H1 (cell line): ENCODE data around the gene MFAP3L. TPM values are rescaled to one million over a fixed set of nuclear protein-coding genes. Genes with fewer than 3 reads are reported as not detected.

Experiments used
- CTCF ChIA-PET: fragments of 300-600 bp; sonication (Branson Sonifier 250); formaldehyde crosslinking; loops from one replicate; lab custom pipeline; 2021; ENCODE audit not compliant: partially characterized antibody; lab: Charles Lee
- POLR2A ChIA-PET: fragments of 300-600 bp; sonication (Branson Sonifier 250); formaldehyde crosslinking; loops from one replicate; lab custom pipeline; 2021; ENCODE audit warnings: inconsistent platforms; ENCODE audit not compliant: partially characterized antibody; lab: Charles Lee
- DNase-seq, 2 experiments: peaks; one replicate each; pipeline versions ENCODE4 v3.0.0 to v3.0.0-alpha.2; 2010 to 2022; ENCODE audit warnings: low spot score in 2 of 2, low read depth in 1 of 2, mixed read lengths in 1 of 2
- FAIRE-seq: peaks from 2 replicates; lab custom pipeline; 2011; peaks lifted over from hg19 to GRCh38; lab: Jason Lieb, UNC
- H2AFZ ChIP-seq: 2 replicates; pipeline ENCODE4 v1.8.1; 2012; ENCODE audit warnings: low read length, inconsistent platforms
- H2AK5ac ChIP-seq: 2 replicates; pipeline ENCODE4 v1.6.1; 2013; ENCODE audit warnings: low read depth, low read length
- H2BK120ac ChIP-seq: replicated peaks from 2 replicates; pipeline ENCODE3; 2013; ENCODE audit warnings: low read depth, low read length, inconsistent platforms
- H2BK12ac ChIP-seq: 2 replicates; pipeline ENCODE4 v1.6.1; 2013; ENCODE audit warnings: low read depth, low read length
- H2BK15ac ChIP-seq: 2 replicates; pipeline ENCODE4 v1.6.1; 2013; ENCODE audit warnings: low read length
- H2BK20ac ChIP-seq: 2 replicates; pipeline ENCODE4 v1.6.1; 2013; ENCODE audit warnings: low read length
- H2BK5ac ChIP-seq: 2 replicates; pipeline ENCODE4 v1.6.1; 2013; ENCODE audit warnings: low read depth, low read length
- H3K14ac ChIP-seq: 2 replicates; pipeline ENCODE4 v1.6.1; 2013; ENCODE audit warnings: inconsistent platforms; ENCODE audit not compliant: insufficient read length
- H3K18ac ChIP-seq: 2 replicates; pipeline ENCODE4 v1.6.1; 2013; ENCODE audit warnings: low read length; ENCODE audit errors: extremely low read depth
- H3K23ac ChIP-seq: 2 replicates; pipeline ENCODE4 v1.6.1; 2013; ENCODE audit warnings: inconsistent platforms; ENCODE audit not compliant: insufficient read length
- H3K23me2 ChIP-seq: 2 replicates; pipeline ENCODE4 v1.6.1; 2013; ENCODE audit warnings: low read depth, low read length
- H3K27ac ChIP-seq: 2 replicates; pipeline ENCODE4 v1.6.1; 2011; ENCODE audit warnings: low read depth, low read length, inconsistent platforms
- H3K27me3 ChIP-seq, 4 experiments: replicated peaks in 1 of 4; 1 replicate in 1 of 4; 2 replicates in 3 of 4; pipeline versions ENCODE4 v1.6.1 to v1.8.1; 2011 to 2013; ENCODE audit warnings: low read length in 3 of 4, mild to moderate bottlenecking in 3 of 4, inconsistent platforms in 2 of 4, mixed read lengths in 2 of 4, moderate library complexity in 1 of 4; ENCODE audit not compliant: control insufficient read depth in 3 of 4, insufficient read depth in 3 of 4; ENCODE audit errors: extremely low read depth in 1 of 4
- H3K36me3 ChIP-seq, 4 experiments: 2 replicates each; pipeline versions ENCODE4 v1.6.1 to v1.8.1; 2011 to 2013; ENCODE audit warnings: mild to moderate bottlenecking in 4 of 4, low read length in 3 of 4, moderate library complexity in 2 of 4, control low read depth in 1 of 4, inconsistent platforms in 1 of 4; ENCODE audit not compliant: insufficient read depth in 4 of 4, control insufficient read depth in 2 of 4
- H3K4ac ChIP-seq: replicated peaks from 2 replicates; pipeline ENCODE3; 2013; ENCODE audit warnings: low read length, low read depth, mixed read lengths, inconsistent platforms; ENCODE audit not compliant: insufficient read length
- H3K4me1 ChIP-seq, 4 experiments: replicated peaks in 1 of 4; 1 replicate in 1 of 4; 2 replicates in 3 of 4; pipeline versions ENCODE4 v1.6.1 to v1.8.1; 2011 to 2013; ENCODE audit warnings: low read length in 3 of 4, inconsistent platforms in 2 of 4, mixed read lengths in 1 of 4; ENCODE audit not compliant: insufficient read depth in 4 of 4, control insufficient read depth in 3 of 4
- H3K4me2 ChIP-seq, 2 experiments: 2 replicates each; pipeline versions ENCODE4 v1.6.1 to v1.8.1; 2011 to 2013; ENCODE audit warnings: low read depth in 2 of 2, low read length in 2 of 2, control low read depth in 1 of 2, inconsistent platforms in 1 of 2, mild to moderate bottlenecking in 1 of 2; ENCODE audit not compliant: insufficient read depth in 1 of 2
- H3K4me3 ChIP-seq, 4 experiments: fragments of 200-600, 300-600 bp in 1 of 4; sonication (generic), shearing (Covaris generic), sonication (Bioruptor Twin) in 1 of 4; 2 replicates each; pipeline versions ENCODE4 v1.5.1 to v1.8.1; 2011 to 2016; ENCODE audit warnings: low read length in 4 of 4, low read depth in 3 of 4, control low read depth in 2 of 4, inconsistent platforms in 2 of 4, mild to moderate bottlenecking in 2 of 4, mixed read lengths in 1 of 4, moderate library complexity in 1 of 4; ENCODE audit not compliant: insufficient read depth in 2 of 4; ENCODE audit errors: extremely low read depth in 1 of 4
- H3K56ac ChIP-seq: replicated peaks from 2 replicates; pipeline ENCODE3; 2013; ENCODE audit warnings: low read depth, mild to moderate bottlenecking, mixed read lengths, low read length, inconsistent platforms; ENCODE audit not compliant: insufficient read length
- H3K79me1 ChIP-seq: 2 replicates; pipeline ENCODE4 v1.6.1; 2013; ENCODE audit warnings: low read depth, low read length, control low read depth
- H3K79me2 ChIP-seq, 2 experiments: 2 replicates each; pipeline versions ENCODE4 v1.6.1 to v1.8.1; 2012 to 2013; ENCODE audit warnings: low read length in 2 of 2, mild to moderate bottlenecking in 2 of 2, inconsistent platforms in 1 of 2; ENCODE audit not compliant: insufficient read depth in 2 of 2, control insufficient read depth in 1 of 2
- H3K9ac ChIP-seq, 4 experiments: replicated peaks in 1 of 4; 1 replicate in 1 of 4; 2 replicates in 3 of 4; pipeline versions ENCODE4 v1.6.1 to v1.8.1; 2011 to 2013; ENCODE audit warnings: low read depth in 3 of 4, low read length in 3 of 4, control low read depth in 2 of 4, mild to moderate bottlenecking in 2 of 4, moderate library complexity in 2 of 4, inconsistent platforms in 1 of 4; ENCODE audit errors: extremely low read depth in 1 of 4
- H3K9me3 ChIP-seq, 2 experiments: 2 replicates each; pipeline versions ENCODE4 v1.6.1 to v1.8.1; 2012 to 2013; ENCODE audit warnings: mild to moderate bottlenecking in 2 of 2, moderate library complexity in 2 of 2, control low read depth in 1 of 2, inconsistent platforms in 1 of 2, low read depth in 1 of 2, low read length in 1 of 2, mixed read lengths in 1 of 2; ENCODE audit not compliant: insufficient read depth in 2 of 2
- H4K20me1 ChIP-seq, 2 experiments: replicated peaks in 1 of 2; 2 replicates each; pipeline versions ENCODE3 to v1.8.1; 2011 to 2013; ENCODE audit warnings: inconsistent platforms in 2 of 2, low read length in 2 of 2, mild to moderate bottlenecking in 1 of 2; ENCODE audit not compliant: insufficient read depth in 2 of 2, control insufficient read depth in 1 of 2
- H4K5ac ChIP-seq: 2 replicates; pipeline ENCODE4 v1.6.1; 2013; ENCODE audit warnings: low read length, low read depth, mixed read lengths, inconsistent platforms; ENCODE audit not compliant: insufficient read length
- H4K8ac ChIP-seq: 2 replicates; pipeline ENCODE4 v1.8.0; 2013; ENCODE audit warnings: mild to moderate bottlenecking, moderate library complexity, low read length, inconsistent platforms; ENCODE audit not compliant: insufficient read depth; ENCODE audit errors: extremely low read depth
- H4K91ac ChIP-seq: replicated peaks from 2 replicates; pipeline ENCODE3; 2013; ENCODE audit warnings: low read length, mixed read lengths, inconsistent platforms; ENCODE audit not compliant: insufficient read length
- ASH2L ChIP-seq: fragments of 200-600, 300-600 bp; sonication (generic); IDR thresholded peaks from one replicate; pipeline ENCODE4 v1.7.1; 2017; ENCODE audit warnings: low read length
- ATF3 ChIP-seq: IDR thresholded peaks from 2 replicates; pipeline ENCODE4 v1.6.1; 2011; ENCODE audit warnings: low read depth, mild to moderate bottlenecking, low read length; ENCODE audit not compliant: insufficient read depth
- CHD1 ChIP-seq: IDR thresholded peaks from 2 replicates; pipeline ENCODE4 v1.6.1; 2012; ENCODE audit warnings: low read depth, low read length, improper control_type of control experiment
- FOSL1 ChIP-seq: IDR thresholded peaks from 2 replicates; pipeline ENCODE4 v1.6.1; 2011; ENCODE audit warnings: mild to moderate bottlenecking, low read depth, low read length, moderate library complexity; ENCODE audit not compliant: insufficient read depth
- GABPA ChIP-seq: IDR thresholded peaks from 2 replicates; pipeline ENCODE4 v1.6.1; 2011; ENCODE audit warnings: mild to moderate bottlenecking, low read length, moderate library complexity, borderline replicate concordance; ENCODE audit not compliant: insufficient read depth
- KDM1A ChIP-seq: fragments of 200-600, 300-600 bp; sonication (generic); IDR thresholded peaks from 2 replicates; pipeline ENCODE4 v1.7.1; 2016; ENCODE audit warnings: mild to moderate bottlenecking, low read length, borderline replicate concordance
- PHF8 ChIP-seq: fragments of 200-600 bp; sonication (generic); conservative IDR thresholded peaks from 2 replicates; pipeline ENCODE4 v1.7.1; 2012; ENCODE audit warnings: low read depth, mild to moderate bottlenecking, inconsistent platforms, low read length, moderate library complexity
- POLR2A ChIP-seq, 2 experiments: IDR thresholded peaks; 1 replicate in 1 of 2; 2 replicates in 1 of 2; pipeline ENCODE4 v1.6.1; 2011; ENCODE audit warnings: low read depth in 2 of 2, low read length in 2 of 2, mild to moderate bottlenecking in 2 of 2; ENCODE audit errors: control extremely low read depth in 1 of 2
- RNF2 ChIP-seq: fragments of 200-900, 300-1000 bp; sonication (generic); IDR thresholded peaks from 2 replicates; pipeline ENCODE4 v1.7.1; 2016; ENCODE audit warnings: borderline replicate concordance, low read depth, mild to moderate bottlenecking, antibody characterized with exemption, low read length; ENCODE audit not compliant: poor library complexity, severe bottlenecking; ENCODE audit errors: missing control alignments
- RXRA ChIP-seq: IDR thresholded peaks from 2 replicates; pipeline ENCODE4 v1.6.1; 2011; ENCODE audit warnings: low read depth, mild to moderate bottlenecking, low read length, moderate library complexity; ENCODE audit not compliant: insufficient read depth
- SRF ChIP-seq: IDR thresholded peaks from 2 replicates; pipeline ENCODE4 v1.6.1; 2011; ENCODE audit warnings: mild to moderate bottlenecking, low read depth, low read length, moderate library complexity
- WGBS, 2 experiments: shearing (Covaris generic) in 1 of 2; methylation state at CpG; one replicate each; pipeline versions ENCODE4 v1.1.6 to v1.1.7; 2013 to 2015; ENCODE audit warnings: low lambda C conversion rate in 2 of 2, mixed read lengths in 2 of 2, inconsistent platforms in 1 of 2, low coverage in 1 of 2, missing lambda C conversion rate in 1 of 2; ENCODE audit not compliant: insufficient replicate concordance in 2 of 2, insufficient coverage in 1 of 2, insufficient read length in 1 of 2; ENCODE audit errors: extremely low coverage in 1 of 2, missing lambda C conversion rate in 1 of 2; 5-methylcytosine and 5-hydroxymethylcytosine counted together
- polyA plus RNA-seq, 7 experiments: library from polyadenylated mRNA; depleted of rRNA in 3 of 7; stranded (reverse) in 5 of 7; unstranded in 2 of 7; fragments of >200 nt in 5 of 7; fragments of 200-250 nt in 2 of 7; gene quantifications; 1 replicate in 5 of 7; 2 replicates in 1 of 7; 4 replicates in 1 of 7; pipeline versions ENCODE4 v1.2.1 to v1.2.3, GENCODE V29; 2011 to 2013; ENCODE audit warnings: missing spikeins in 2 of 7, mixed read lengths in 2 of 7
- total RNA-seq: library from RNA; stranded (reverse); fragmentation: NEBNext Ultra II Directional; extraction: Animal tissue kit (Norgen Biotek cat#: 25700); gene quantifications from 2 replicates; pipeline ENCODE4 v1.2.1, GENCODE V29; 2021

MFAP3L gene
- total and polyA plus RNA-seq, 2 of the 8 experiments (the other 6 are each of a cell fraction or from before 2014, with no cell fraction given): 7.0 to 9.8 TPM

- POLR2A ChIA-PET: interaction anchor here (0.7 to 1.0 kb wide), 2 partner anchors 13 to 148 kb away, joined by 3 read pairs; no protein-coding TSS in a partner anchor
- Histone ChIP-seq H3K18ac (no peak overlapping the region), H3K9me3 (no peaks in the 10 kb centered on the region), H2AFZ (no peak overlapping the region), H2BK5ac (no peak overlapping the region), H3K4ac (no peak overlapping the region), H2BK12ac (no peak overlapping the region), H4K5ac (no peak overlapping the region), H3K79me1 (no peaks in the 10 kb centered on the region), H3K9ac (no peak overlapping the region), H4K20me1 (no peaks in the 10 kb centered on the region), H2BK20ac (no peak overlapping the region), H2BK120ac (no peak overlapping the region), H2AK5ac (no peak overlapping the region), H3K14ac (no peak overlapping the region), H3K27ac (no peak overlapping the region), H3K23me2 (no peaks in the 10 kb centered on the region), H3K79me2 (no peaks in the 10 kb centered on the region; a peak in 1 of 4 replicates), H3K4me1 (peaks cover 0 to 6% (median 2%) of the 10 kb centered on the region in 4 experiments; a peak in 2 of 7 replicates), H3K4me2 (no peak overlapping the region), H3K36me3 (no peaks in the 10 kb centered on the region; a peak in 1 of 8 replicates), H3K4me3 (no peak overlapping the region), H3K23ac (no peak overlapping the region), H3K27me3 (no peaks in the 10 kb centered on the region), H2BK15ac (no peak overlapping the region), H4K8ac (no peak overlapping the region), H4K91ac (no peak overlapping the region), H3K56ac (no peak overlapping the region)
- TF ChIP-seq RXRA (no peak), SRF (no peak), FOSL1 (no peak), KDM1A (no peak), PHF8 (no peak), RNF2 (no peak), CHD1 (no peak), ATF3 (no peak), ASH2L (no peak), GABPA (no peak), POLR2A (IDR thresholded peaks at IDR 0.05; ENCODE audit: control extremely low read depth in 1 of 2, low read depth in 2 of 2, low read length in 2 of 2) (no peak)
- DNase-seq: no peak
- CTCF ChIA-PET: no interaction called here
- FAIRE-seq: no peak
- 96% methylated on average over 4 of the region's 4 CpGs; no CpG with 5 or more reads in 1 of the 2 experiments for WGBS, 2 experiments
Observed at GRCh38 chr4:170009291-170009690, 16.9 kb downstream of the MFAP3L start.
